Lung (tissue), 12 donors: Measurements from ENCODE around the gene RALGPS2. TPM values are rescaled to one million over a fixed set of nuclear protein-coding genes. Genes with fewer than 3 reads are reported as not detected.

Experiments used
- ATAC-seq: fragments of 200-7000 bp; cut with Tn5 transposase; one replicate; pipeline ENCODE4 v1.9.1; 2020; ENCODE audit warnings: moderate number of reproducible peaks; ENCODE audit not compliant: insufficient read depth, low FRiP score
- DNase-seq, 3 donors: peaks; one replicate each; pipeline ENCODE4 v3.0.0-alpha.2; 2013 to 2017
- H3K27ac ChIP-seq, 2 donors: one replicate each; pipeline ENCODE4 v1.5.1; 2013; ENCODE audit warnings: mild to moderate bottlenecking in 2 of 2, moderate library complexity in 2 of 2, control low read depth in 1 of 2, inconsistent platforms in 1 of 2, low read depth in 1 of 2, low read length in 1 of 2
- H3K27me3 ChIP-seq, 3 donors: one replicate each; pipeline ENCODE4 v1.5.1; 2013; ENCODE audit warnings: low read length in 2 of 3; ENCODE audit not compliant: control insufficient read depth in 3 of 3, insufficient read depth in 3 of 3
- H3K36me3 ChIP-seq, 4 donors: one replicate each; pipeline ENCODE4 v1.5.1; 2013; ENCODE audit warnings: low read length in 4 of 4, mild to moderate bottlenecking in 1 of 4, moderate library complexity in 1 of 4; ENCODE audit not compliant: control insufficient read depth in 4 of 4, insufficient read depth in 4 of 4
- H3K4me1 ChIP-seq, 5 donors: one replicate each; pipeline ENCODE4 v1.5.1; 2013; ENCODE audit warnings: low read length in 5 of 5, mild to moderate bottlenecking in 2 of 5, moderate library complexity in 1 of 5; ENCODE audit not compliant: control insufficient read depth in 5 of 5, insufficient read depth in 5 of 5
- H3K4me3 ChIP-seq: one replicate; pipeline ENCODE4 v1.5.1; 2013; ENCODE audit warnings: mild to moderate bottlenecking, control low read depth, moderate library complexity
- H3K9ac ChIP-seq, 2 donors: one replicate each; pipeline ENCODE4 v1.5.1; 2013; ENCODE audit warnings: low read length in 2 of 2, control low read depth in 1 of 2; ENCODE audit not compliant: insufficient read depth in 1 of 2
- H3K9me3 ChIP-seq, 4 donors: one replicate each; pipeline ENCODE4 v1.5.1; 2013; ENCODE audit warnings: low read length in 3 of 4, mild to moderate bottlenecking in 1 of 4, moderate library complexity in 1 of 4; ENCODE audit not compliant: control insufficient read depth in 4 of 4, insufficient read depth in 3 of 4
- CTCF ChIP-seq: IDR thresholded peaks from 2 replicates; pipeline ENCODE4 v1.5.1; 2012; ENCODE audit warnings: mild to moderate bottlenecking; ENCODE audit errors: control extremely low read depth, extremely low read depth
- WGBS, 2 donors: extraction: QIAGEN DNeasy Blood & Tissue Kit; methylation state at CpG; one replicate each; pipeline ENCODE4 v1.1.7; 2013; 5-methylcytosine and 5-hydroxymethylcytosine counted together
- polyA plus RNA-seq, 2 donors: library from polyadenylated mRNA; stranded (reverse); fragments of 200-250 nt; gene quantifications; one replicate each; pipeline ENCODE4 v1.2.1, GENCODE V29; 2013
- total RNA-seq, 2 donors: library from RNA; depleted of rRNA in 1 of 2; stranded (reverse); fragments of >200 nt in 1 of 2; gene quantifications; one replicate each; pipeline ENCODE4 v1.2.1, GENCODE V29; 2014 to 2021
- donor health status: control.
- donor health status: control.
- donor health status: Bipolar disorder and iron deficiency.
- donor health status: healthy.
- donor health status: DM: yes; HTN: yes; CAD: no.

RALGPS2 gene
- total and polyA plus RNA-seq, 4 donors: 1.2 to 33.2 (median 5.1) TPM

- Histone ChIP-seq H3K4me1 (peaks cover 0 to 20% (median 0%) of the 10 kb centered on the region in 5 donors), H3K9ac (peak overlapping the region in 1 of 2 donors; percentile 30), H3K4me3 (no peak overlapping the region), H3K9me3 (no peaks in the 10 kb centered on the region), H3K36me3 (no peaks in the 10 kb centered on the region), H3K27ac (peak overlapping the region in 1 of 2 donors; percentile 79), H3K27me3 (no peaks in the 10 kb centered on the region)
- WGBS, 2 donors: 79 to 85% methylated on average over 5 of the region's 5 CpGs
- no peak for TF ChIP-seq CTCF
- peak in 2 of 3 donors; percentile 21 to 40 for DNase-seq
- ATAC-seq: no peak
These were observed 692 bp upstream of the RALGPS2 start for GRCh38 chr1:178724376-178724727.

GRCh38 chr1:178725466-178726086, 532 bp downstream of the RALGPS2 start:
- TF ChIP-seq CTCF: no peak
- no peaks in the 10 kb centered on the region for H3K27me3 ChIP-seq
- peak overlapping the region; percentile 79 for H3K27ac ChIP-seq
- WGBS, 2 donors: 0% methylated on average over 32 to 75 of the region's 75 CpGs
- H3K36me3 ChIP-seq: no peaks in the 10 kb centered on the region
- H3K4me1 ChIP-seq: peaks cover 0 to 20% (median 0%) of the 10 kb centered on the region in 5 donors
- H3K4me3 ChIP-seq: peak overlapping the region; percentile 85
- ATAC-seq (peak; percentile 37), DNase-seq (peak; percentile 40 to 52 (median 51))
- peak overlapping the region; percentile 61 to 73 for H3K9ac ChIP-seq
- no peaks in the 10 kb centered on the region for H3K9me3 ChIP-seq

GRCh38 chr1:178726087-178726517, 1.1 kb downstream of the RALGPS2 start:
- ATAC-seq (peak; percentile 83), DNase-seq (peak; percentile 62 to 80 (median 74))
- H3K27ac ChIP-seq: peak overlapping the region; percentile 79
- H3K27me3 ChIP-seq: no peaks in the 10 kb centered on the region
- 0 to 1% methylated on average over 21 of the region's 21 CpGs for WGBS, 2 donors
- no peaks in the 10 kb centered on the region for H3K9me3 ChIP-seq
- H3K4me3 ChIP-seq: peak overlapping the region; percentile 85
- TF ChIP-seq CTCF: no peak
- H3K36me3 ChIP-seq: no peaks in the 10 kb centered on the region
- H3K9ac ChIP-seq: peak overlapping the region; percentile 61 to 73
- peaks cover 0 to 20% (median 0%) of the 10 kb centered on the region in 5 donors for H3K4me1 ChIP-seq
